Mucosa of gallbladder (tissue), 1 donor: ENCODE results near the gene MRGPRG. TPM values are rescaled to one million over a fixed set of nuclear protein-coding genes. Genes with fewer than 3 reads are reported as not detected.

ENCODE experiments used
- DNase-seq: peaks from one replicate; pipeline ENCODE4 v3.0.0-alpha.2; 2020; ENCODE audit warnings: low spot score
- total RNA-seq: library from RNA; stranded (reverse); gene quantifications from one replicate; pipeline ENCODE4 v1.2.1, GENCODE V29; 2021
- donor health status: DM: no; HTN: no; CAD: no.

Gene MRGPRG
- total RNA-seq, 1 donor from 2014 or later, result not detected

DNA sequence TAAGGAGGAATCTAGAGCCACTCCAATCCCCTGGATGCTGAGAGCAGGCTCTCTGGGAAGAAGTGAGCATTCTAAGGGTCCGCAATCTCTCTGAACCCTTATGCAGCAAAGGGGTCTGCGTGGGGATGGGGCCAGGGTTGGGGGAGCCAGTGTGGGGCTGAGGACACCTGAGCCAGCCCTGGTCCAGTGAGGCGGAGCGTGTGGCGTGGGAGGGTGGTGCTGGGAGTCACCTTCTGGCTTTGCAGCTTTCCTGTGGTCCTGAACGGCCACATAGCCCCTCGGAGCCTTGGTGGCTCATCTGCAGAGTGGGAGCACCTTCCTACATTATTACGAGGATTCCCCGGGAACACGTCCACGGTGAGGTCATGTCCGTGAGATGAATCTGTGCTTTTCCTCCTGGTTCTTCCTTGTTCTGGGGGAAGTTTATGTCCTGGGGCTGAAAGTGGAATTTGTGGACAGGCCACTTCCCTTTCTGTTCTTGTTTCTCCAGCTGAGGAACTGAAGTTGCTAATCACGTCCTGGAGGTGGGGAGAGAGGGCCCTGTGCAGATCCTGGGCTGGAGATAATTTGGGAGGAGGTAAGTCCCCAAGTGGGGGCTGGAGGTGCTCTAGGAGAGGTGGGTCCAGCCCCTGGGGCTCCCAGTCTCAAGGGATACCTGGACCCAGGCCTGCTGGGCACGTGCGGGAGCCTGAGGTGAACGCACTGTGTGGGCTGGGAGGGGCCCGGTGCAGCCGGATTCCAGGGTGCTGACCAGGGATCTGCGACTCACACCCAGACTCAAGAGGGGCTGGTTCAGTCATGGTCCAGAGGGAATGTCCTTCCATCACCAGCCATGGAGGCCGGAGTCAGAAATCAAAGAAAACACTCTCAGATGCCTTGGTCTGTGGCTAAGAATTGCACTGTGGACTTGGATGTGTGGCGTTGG is 7.5 kb upstream of the MRGPRG start:
- DNase-seq, result no peak

DNA sequence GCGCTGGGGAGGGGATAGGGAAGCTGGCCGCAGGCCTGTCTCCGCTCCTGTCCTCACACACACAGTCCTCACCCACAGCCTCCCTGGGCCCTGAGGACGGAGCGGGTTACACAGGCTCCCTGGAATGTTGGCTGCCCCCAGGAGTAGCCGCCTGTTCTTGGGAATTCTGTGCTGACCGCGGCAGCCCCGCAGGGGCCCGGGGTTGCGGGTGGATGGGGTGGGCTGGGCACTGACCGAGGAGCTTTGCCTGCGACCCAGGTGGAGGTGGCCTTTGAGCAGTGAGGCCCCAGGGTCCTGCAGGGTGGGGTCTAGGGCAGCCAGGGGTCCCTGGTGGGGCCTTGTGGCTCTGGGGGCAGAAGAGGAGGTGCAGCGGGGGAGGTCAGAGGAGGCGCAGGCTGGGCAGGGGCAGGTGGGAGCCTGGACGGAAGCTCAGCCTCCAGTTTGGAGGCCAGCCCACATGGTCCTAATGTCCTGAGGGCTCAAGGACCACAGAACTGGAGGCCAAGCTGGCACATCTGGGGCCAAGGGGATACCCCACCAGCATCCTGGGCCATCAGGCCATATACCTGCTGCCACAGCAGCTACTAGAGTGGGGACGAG is 6.6 kb upstream of the MRGPRG start:
- no peak for DNase-seq

DNA sequence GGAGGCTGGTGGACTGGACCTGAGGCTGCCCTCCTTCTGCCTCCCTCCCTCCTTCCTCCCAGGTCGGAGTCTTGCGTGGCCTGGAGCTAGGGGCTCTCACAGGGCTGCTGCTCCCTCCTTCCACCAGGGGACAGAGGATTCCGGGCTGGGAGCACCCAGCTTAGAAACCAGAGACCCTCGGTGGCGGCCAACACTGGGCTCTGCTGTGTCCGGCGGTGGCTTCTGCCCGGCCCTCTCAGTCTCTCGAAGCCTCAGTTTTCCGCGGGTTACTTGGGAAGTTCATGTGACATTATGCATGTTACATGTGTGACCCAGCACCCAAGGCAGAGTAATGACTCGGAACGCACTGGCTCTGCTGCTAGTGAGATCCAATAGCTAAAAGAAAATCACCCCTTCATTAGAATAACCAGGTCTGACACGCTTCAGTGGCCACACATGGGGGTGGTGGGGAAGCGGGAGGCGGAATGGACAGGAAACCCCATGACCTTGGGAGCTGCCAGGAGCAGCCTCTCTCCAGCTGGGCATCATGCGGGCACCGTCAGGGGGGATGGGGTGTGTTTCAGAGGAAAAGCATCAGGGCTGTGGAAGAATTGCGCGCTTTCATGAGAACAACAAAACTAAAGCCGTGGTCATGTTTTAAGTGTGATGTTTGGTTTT is 5.9 kb upstream of the MRGPRG start:
- DNase-seq, result no peak

DNA sequence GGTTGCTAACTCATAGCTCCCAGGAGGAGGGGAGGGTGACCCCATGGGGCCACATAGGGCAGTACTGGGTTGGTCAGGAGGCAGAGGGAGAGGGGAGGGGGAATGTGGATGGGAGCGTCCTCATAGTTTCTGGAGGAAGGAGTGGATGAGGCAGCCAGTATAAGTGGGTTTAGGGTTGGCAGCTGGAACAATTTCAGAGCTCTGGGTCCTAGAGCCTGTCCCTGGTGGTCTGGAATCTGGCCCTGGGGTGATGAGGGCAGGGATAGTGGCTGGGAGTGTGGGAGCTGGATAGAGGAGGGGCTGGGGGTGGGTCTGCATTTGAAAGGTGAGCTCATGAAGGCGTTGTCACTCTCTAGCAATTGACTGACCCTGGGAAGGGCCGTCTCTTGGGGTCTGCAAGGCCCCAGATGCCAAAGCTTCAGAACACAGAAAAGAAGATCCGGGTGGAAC is 5.3 kb upstream of the MRGPRG start:
- DNase-seq, result no peak

DNA sequence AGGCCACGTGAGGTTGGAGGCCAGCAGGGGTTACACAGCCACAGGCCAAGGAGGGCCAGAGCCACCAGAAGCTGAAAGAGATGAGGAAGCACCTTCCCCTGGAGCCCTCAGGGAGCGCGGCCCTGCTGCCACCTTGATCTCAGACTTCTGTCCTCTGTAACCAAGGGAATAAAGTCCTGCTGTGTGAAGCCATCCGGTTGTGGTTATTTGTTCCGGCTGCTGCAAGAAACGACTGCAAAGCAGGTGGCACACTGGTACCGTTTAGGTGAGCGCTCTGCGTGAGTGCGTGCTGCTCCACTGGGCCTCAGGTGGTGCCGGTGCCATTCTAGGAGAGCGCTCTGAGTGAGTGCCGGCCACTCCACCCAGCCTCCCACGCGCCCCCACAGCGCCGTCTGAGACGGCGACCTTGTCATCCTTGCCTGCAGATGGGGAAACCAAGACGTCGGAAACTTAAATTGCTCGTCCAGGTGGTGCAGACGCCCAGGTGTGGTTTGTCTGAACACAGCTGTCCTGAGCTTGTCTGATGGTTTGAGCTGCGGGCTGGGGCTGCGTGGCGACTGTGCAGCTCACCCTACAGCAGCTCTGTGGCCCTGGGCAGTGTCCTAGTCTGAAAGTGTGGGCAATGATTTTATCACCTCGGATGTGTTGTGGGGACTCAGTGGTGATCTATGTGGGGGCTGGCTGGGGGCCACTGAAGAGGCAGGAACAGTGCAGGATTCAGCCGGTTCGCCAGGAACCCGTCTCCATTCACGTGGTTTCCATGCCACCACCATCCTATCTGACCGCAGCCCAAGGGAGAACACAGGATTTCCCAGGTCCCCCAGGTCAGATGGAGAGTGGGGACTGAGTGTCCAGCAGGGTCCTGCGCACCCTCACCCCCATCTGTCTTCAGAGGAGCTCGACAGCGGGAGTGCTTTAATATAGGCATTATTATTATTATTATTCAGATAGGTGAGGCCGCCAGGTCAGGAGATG is 4.6 kb upstream of the MRGPRG start:
- DNase-seq, result no peak

DNA sequence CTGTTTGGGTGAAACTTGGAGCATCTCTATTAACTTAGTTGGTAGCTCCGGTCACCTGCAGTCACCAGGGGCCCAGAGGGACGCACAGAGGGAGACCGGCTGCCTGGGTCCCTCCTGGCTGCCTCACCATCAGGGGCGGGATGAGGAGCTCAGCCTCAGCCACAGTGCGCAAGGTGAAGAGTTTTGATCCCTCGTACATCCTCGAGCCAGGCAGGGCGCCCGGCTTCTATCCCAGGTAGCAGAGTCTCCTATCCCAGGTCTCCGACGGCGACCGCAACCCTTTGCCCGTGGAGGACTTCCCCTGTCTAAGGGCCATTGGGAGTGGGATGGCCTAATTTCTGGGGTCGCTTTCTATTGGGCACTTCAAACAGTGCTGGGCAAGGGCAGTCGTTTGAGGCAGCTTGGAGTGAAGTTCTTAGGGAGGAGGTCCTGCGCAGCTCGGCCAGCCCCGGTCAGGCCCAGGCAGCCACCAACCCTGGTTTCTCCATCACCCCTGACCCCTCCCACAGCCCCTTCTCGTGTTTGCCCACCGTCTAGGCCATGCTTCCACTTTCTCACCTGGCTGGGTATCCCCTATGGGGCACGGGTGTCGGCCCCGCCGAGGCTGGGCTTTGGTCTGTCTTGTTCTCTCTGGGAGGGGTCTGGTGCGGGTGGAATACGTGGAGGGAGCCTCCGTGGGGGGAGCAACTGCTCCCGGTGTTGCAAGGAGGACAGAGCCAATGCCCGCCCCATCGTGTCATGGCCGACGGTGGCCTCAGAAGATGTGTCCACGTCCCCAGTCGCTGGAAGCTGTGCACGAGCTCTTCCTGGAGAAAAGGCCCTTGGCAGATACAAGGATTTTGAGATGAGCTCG is 3.6 kb upstream of the MRGPRG start:
- no peak for DNase-seq

DNA sequence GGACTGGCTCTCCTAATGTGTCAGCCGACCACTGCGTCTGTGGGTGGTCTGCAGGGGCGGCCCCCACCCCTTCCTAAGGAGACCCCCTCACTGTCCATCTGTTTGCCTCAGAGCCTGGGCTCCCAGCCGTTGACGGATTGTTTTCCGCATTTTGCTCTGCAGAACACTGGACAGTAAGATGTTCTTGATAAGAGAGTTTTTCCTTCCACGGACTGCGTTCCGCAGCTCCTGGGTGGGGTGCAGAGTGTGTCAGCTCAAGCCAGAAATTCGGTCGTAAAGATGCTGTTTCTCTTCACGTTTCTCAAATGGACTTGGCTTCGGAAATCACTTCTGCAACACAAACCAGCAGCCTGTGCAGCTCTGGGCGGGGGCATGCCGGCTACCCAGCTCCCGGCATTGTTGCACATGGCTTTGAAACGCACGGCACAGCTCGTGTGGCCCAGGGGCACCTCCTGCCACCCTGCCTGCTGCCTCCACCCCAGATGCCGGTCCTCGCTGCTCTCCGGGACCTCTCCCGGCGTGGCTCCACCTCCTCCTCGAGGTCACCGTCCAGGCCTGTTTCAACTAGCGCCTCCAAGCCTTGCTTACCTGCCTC is 2.9 kb upstream of the MRGPRG start:
- DNase-seq, result no peak

DNA sequence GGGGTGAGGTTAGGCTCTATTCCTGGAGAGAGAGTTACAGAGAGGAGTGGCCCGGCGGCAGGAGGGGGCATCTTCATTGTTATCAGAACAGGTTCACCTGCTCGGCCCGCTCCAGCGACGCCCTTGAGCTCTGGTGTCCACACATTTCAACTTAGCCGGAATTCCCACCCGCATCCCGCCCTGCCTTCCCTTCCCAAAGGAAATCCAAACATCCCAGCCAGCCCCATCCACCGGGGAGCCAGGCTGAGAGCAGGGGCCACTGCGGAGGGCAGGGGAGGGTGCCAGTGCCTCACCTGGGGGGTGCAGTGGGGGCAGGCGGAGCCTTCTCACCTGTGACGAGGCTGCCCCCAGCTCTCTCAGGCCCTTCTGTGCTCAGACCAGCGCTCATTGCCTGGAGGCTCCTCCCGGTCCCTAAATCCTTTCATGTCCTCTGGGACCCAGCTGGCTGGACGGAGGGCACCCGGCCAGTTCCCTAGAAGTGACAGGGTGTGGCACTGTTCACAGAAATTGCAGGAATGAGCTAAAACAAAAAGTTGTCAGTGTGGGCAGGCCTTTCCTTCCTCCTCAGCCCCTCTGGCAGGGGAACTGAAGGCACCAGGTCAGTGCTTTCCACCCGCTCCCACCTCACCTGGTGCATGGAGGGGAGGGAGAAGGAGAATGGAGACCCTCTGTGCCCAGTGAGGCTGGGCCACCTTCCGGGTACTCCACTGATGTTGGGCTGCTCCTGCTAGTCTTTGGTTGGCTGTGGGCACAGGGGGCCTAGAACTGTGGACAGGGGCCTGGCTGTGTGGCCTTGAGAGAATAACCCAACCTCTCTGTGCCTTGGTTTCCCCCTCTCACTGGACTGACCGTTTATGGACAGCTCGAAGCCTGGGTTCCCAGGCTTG is 2.2 kb upstream of the MRGPRG start:
- DNase-seq, result no peak

DNA sequence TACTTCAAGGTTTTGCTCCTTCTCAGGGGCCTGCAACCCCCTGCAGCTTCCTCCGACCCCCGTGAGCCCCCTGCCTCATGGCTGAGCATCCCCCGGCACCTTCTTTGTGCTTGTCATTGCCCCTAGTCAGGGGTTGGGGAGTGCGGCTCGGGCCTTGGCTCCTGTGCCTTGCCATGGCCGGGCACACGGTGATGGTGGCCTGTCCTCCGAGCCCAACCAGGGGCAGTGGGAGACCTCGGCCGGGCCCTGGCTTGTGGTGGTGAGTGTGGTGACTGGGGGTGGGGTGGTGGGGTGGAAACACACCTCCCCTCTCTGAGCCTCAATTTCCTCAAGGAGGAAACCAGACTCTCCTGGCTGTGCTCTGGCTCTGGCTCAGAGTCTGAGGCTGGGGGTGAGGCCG is 1.5 kb upstream of the MRGPRG start:
- DNase-seq, result no peak

DNA sequence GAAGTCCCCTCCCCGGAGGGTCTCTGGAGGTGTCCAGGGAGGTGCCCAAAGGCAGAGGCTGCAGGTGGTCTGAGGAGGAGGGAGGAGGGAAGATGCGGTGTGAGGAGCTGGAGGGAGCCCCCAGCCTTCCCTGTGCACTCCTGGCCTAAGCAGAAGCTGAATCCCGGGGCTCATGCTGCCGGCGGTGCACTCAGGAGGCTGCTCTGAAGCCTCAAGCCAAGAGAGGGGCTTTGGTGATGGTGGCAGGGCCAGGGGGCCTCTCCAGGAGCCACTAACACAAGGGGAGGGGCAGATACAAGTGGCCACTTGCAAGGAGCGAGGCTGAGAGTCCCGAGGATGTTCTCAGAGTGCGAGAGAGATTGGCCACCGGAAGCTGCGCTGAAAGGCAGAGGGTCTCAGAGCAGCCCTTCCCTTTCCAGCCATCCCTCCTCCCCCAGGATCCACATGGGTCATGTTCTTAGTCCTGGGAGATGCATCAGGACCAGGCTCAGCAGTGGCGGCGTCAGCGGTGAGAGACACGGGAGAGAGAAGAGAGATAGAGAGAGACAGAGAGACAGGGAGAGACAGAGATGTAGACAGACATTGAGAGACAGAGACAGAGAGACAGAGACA is 774 bp upstream of the MRGPRG start:
- no peak for DNase-seq

DNA sequence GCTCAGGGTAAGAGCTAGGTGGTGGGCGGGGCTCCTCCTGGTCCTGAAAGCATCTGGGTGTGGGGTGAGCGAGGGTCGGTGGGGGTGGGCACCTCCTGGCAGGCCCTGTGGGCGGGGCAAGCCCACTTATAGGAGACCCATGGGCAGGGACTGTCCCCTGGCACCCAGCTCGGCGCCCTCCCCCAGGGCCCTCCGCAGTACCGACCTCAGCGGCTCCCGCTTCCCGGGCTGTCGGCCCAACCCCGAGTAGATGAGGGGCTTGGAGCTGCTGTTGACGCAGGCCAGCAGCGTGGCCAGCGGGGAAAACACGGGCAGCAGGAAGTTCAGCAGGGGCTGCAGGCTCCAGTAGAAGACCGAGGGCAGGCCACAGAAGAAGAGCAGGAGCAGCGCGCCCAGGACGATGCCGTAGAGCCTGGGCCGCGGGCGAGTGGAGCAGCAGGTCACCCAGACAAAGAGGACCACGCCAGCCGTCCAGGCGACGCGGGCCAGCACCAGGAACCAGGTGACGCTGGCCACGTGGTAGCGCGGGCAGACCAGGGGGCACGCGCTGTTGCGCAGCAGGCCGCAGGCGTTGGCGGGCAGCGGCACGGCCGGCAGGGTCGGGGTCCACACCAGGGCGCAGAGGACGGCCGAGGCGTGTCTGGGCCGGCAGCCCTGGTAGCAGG is 663 bp downstream of the MRGPRG start:
- DNase-seq, result no peak

DNA sequence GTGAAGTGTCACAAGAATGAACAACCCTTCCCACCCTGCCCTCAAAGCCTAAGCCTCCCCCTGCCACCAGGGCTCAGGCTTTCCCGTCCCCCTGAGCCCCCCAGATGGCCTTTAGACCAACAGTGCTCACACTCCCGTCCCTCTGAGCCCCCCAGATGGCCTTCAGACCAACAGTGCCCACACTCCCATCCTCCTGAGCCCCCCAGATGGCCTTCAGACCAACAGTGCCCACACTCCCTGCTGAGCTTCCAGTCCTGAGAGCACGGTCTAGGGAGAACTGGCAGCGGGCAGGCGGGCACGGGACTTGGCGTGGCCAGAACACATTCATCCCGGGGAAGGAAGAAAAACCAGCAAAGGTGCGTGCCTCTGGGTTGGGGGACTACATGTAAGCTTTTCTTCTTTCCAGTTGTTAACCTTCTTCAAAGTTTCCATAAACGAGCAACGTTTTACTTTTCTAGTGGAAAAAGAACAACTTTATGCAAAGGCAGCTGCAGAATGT is 2.5 kb downstream of the MRGPRG start:
- no peak for DNase-seq

DNA sequence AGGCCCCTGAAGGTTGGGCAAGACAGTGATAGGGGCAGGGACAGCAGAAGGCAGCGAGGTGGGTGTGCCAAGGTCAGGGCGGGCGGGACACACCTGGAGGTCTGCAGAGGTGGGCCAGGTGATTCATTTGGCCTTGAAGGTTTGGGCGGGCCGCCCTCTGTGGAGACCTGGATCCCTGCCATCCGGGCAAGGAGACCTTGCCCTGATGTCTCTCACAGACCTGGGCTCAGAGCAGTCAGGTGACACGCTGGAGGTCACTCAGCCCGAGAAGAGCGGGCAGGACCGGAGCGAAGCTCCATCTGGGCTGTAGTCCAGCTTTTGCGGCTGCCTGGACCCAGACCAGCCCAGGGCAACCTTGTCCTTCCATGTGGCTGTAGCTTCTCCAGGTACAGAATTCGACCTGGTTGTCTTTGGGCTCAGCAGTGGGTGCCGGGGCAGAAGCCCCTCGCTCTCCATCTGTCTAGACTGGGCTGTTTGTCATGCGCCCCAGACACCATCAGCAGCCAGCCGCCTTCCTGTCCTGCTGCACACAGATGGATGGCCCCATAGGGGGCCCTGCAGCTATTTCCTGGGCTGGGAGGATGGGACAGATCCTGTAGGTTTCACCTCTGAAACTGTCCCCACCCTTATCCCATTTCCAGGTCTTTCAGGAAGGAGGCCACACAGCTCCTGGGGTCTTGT is 3.1 kb downstream of the MRGPRG start:
- DNase-seq, result no peak

DNA sequence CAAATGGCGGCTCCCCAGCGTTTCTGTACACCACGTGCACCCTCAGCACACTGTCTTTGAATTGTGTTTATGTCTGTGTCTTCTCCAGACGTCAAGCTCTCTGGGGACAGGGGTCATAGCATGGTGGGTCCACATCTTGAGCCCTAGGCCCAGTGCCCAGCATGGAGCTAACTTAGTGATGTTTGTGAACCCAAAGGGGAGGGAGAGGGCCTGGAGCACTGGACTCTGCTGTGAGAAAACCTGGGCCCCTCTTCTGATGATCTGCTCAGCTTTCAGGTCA is 4.3 kb downstream of the MRGPRG start:
- no peak for DNase-seq

DNA sequence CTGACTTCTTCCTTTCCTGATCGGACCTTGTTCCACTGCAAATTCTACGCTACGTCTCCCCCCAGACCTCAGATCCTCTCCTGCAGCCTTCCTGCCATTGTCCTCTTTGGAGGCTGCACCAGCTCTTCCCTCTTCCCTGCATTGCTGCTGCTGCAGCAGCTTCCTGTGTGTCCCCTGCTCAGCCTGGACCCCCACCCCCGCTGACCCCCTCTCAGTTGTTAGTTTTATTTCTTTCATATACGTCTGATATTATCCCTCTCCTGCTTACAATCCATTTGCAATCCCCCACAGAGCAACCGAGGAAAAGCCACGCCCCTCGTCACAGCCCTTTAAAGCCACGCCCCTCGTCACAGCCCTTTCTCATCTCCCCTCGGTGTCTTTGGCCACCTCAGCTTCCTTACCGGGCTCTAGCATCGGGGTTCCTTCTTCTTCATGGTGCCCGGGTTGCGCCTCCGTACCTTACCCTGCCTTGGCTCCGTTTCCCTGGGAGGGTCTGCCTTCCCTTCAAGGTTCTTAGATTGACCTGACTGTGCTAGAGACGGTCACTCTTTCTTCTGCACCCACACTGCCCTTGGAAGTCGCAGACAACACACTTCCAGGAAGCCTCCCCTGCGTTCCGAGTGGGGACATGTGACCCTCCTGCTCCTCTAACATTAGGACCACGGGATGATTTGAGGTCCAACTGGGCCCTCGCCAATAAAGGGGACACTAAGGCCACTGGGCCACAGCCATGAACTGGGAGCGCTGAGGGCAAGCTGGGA is 4.8 kb downstream of the MRGPRG start:
- DNase-seq, result no peak

DNA sequence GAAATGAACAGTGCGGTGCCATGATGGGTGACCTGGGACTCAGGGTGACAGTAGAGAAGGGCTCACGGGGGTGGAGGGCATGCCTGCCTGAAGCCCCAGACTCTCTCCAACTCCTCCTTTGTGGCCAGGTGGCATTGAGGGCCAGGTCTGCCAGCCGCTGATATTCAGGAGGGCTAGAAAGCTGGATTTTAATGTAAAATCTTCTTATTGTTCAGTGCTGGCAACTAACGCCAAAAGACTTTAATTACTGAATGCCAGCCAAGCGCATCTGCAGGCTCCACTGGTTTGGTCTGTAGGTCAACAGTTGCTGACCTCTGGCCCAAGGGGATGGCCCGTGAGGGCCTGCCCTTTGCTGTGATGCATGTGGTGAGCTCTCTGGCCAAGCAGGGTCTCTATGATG is 10.3 kb downstream of the MRGPRG start:
- no peak for DNase-seq
